Measurements from ENCODE around the gene HOXA10.

The HOXA10 gene

DNA sequence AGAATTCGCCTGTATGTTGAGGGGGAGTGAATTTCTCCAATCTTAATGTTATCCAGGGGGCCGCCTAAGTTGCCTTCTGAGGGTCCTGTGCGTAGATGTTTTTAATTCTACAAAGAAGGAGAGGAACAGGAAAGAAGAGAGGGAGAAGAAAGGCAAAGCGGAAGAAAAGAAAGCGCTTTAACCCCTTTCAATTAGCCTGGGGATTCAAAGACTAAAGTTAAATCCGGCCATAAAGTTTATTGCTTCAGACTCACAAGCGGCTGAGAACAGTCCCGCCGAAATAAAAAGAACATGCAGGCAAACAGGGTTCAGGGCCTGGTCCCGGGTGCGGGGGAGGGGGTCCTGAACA, 35.2 kb downstream of the HOXA10 start:
- Histone ChIP-seq H3K27me3 (replicated peaks; ENCODE audit: insufficient read depth, low read length) (no peaks in the 10 kb centered on the region), H2AFZ (ENCODE audit: low read length) (no peak overlapping the region), H3K9me3 (replicated peaks; ENCODE audit: insufficient read depth, low read length) (no peaks in the 10 kb centered on the region), H3K9ac (ENCODE audit: low read length) (no peak overlapping the region), H3K4me2 (ENCODE audit: low read depth, low read length) (no peak overlapping the region), H3K4me1 (ENCODE audit: low read length) (no peaks in the 10 kb centered on the region), H3K79me2 (ENCODE audit: low read length) (no peaks in the 10 kb centered on the region), H4K20me1 (ENCODE audit: insufficient read depth, low read length) (no peaks in the 10 kb centered on the region), H3K9me2 (replicated peaks; ENCODE audit: insufficient read depth, low read length) (no peaks in the 10 kb centered on the region), H3K4me3 (ENCODE audit: low read length) (no peak overlapping the region), H3F3A (ENCODE audit: insufficient read depth, low read length) (no peaks in the 10 kb centered on the region), H3K36me3 (replicated peaks; ENCODE audit: insufficient read depth, low read length) (no peaks in the 10 kb centered on the region), H3K27ac (ENCODE audit: low read length) (no peak overlapping the region)
- DNase-seq = no peak
- TF ChIP-seq EZH2phosphoT487 (IDR thresholded peaks at IDR 0.05; ENCODE audit: low read length) (no peak), EZH2 (optimal IDR thresholded peaks at IDR 0.05; ENCODE audit: low read depth, low read length) (no peak)
- TF ChIP-seq, protein P1, sequence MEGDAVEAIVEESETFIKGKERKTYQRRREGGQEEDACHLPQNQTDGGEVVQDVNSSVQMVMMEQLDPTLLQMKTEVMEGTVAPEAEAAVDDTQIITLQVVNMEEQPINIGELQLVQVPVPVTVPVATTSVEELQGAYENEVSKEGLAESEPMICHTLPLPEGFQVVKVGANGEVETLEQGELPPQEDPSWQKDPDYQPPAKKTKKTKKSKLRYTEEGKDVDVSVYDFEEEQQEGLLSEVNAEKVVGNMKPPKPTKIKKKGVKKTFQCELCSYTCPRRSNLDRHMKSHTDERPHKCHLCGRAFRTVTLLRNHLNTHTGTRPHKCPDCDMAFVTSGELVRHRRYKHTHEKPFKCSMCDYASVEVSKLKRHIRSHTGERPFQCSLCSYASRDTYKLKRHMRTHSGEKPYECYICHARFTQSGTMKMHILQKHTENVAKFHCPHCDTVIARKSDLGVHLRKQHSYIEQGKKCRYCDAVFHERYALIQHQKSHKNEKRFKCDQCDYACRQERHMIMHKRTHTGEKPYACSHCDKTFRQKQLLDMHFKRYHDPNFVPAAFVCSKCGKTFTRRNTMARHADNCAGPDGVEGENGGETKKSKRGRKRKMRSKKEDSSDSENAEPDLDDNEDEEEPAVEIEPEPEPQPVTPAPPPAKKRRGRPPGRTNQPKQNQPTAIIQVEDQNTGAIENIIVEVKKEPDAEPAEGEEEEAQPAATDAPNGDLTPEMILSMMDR (IDR thresholded peaks at IDR 0.05; ENCODE audit: low read length) = no peak

- H3K4me2 ChIP-seq (ENCODE audit: low read depth, low read length) = no peak overlapping the region
- H3K79me2 ChIP-seq (ENCODE audit: low read length) = no peaks in the 10 kb centered on the region
- no peaks in the 10 kb centered on the region for H3K9me2 ChIP-seq (replicated peaks; ENCODE audit: insufficient read depth, low read length)
Observed at GRCh38 chr7:27138472-27138871, 35.6 kb downstream of the HOXA10 start.

DNA sequence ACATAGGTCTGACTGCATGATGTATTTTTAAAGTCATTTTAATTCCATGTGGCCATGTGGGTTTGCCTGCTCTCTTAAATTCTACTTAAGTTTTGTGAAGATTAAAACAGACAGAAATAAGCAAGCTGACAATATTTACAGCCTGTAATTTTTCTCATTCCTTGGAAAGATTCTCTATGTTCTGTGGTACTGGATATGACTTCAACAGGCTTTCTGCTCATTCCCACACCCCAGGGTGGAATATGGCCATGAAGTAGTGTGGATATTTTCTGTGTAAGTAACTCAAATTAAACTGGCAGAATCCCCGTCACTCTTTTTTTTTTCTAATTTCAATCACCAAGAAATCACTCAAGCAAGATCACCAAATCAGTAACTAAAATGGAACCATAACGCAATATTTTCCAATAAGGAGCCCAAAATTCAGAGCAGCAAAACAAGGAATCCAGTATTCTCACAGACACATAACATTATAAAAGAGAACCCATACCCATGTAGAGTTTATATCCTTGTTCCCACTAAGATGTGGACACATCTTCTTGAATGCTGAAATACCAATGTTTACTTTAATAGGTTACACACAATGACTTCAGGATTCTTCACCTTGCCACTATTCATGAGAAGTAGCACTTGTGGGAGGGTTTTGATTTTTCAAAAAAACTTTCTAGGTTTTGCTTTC, 36.3 kb downstream of the HOXA10 start:
- no peaks in the 10 kb centered on the region for H3K27me3 ChIP-seq (replicated peaks; ENCODE audit: insufficient read depth, low read length)

More at GRCh38 chr7:27138472-27138871, 35.6 kb downstream of the HOXA10 start:
- H3K4me3 ChIP-seq (ENCODE audit: low read length) = no peak overlapping the region
- H3K27me3 ChIP-seq (replicated peaks; ENCODE audit: insufficient read depth, low read length) = no peaks in the 10 kb centered on the region
- TF ChIP-seq, protein P1 (IDR thresholded peaks at IDR 0.05; ENCODE audit: low read length) = no peak
- TF ChIP-seq EZH2phosphoT487 (IDR thresholded peaks at IDR 0.05; ENCODE audit: low read length) = no peak
- TF ChIP-seq EZH2 (optimal IDR thresholded peaks at IDR 0.05; ENCODE audit: low read depth, low read length) = no peak
- H2AFZ ChIP-seq (ENCODE audit: low read length) = no peak overlapping the region
- H3K9me3 ChIP-seq (replicated peaks; ENCODE audit: insufficient read depth, low read length) = no peaks in the 10 kb centered on the region
- no peak overlapping the region for H3K9ac ChIP-seq (ENCODE audit: low read length)
- H3K4me1 ChIP-seq (ENCODE audit: low read length) = no peaks in the 10 kb centered on the region
- no peaks in the 10 kb centered on the region for H4K20me1 ChIP-seq (ENCODE audit: insufficient read depth, low read length)
- no peak overlapping the region for H3K27ac ChIP-seq (ENCODE audit: low read length)
- no peaks in the 10 kb centered on the region for H3K36me3 ChIP-seq (replicated peaks; ENCODE audit: insufficient read depth, low read length)
- DNase-seq = no peak
- H3F3A ChIP-seq (ENCODE audit: insufficient read depth, low read length) = no peaks in the 10 kb centered on the region

More for the DNA sequence above, 36.3 kb downstream of the HOXA10 start:
- Histone ChIP-seq H3K9ac (ENCODE audit: low read length) (no peak overlapping the region), H4K20me1 (ENCODE audit: insufficient read depth, low read length) (no peaks in the 10 kb centered on the region), H3K27ac (ENCODE audit: low read length) (no peak overlapping the region), H3K9me3 (replicated peaks; ENCODE audit: insufficient read depth, low read length) (no peaks in the 10 kb centered on the region), H3K9me2 (replicated peaks; ENCODE audit: insufficient read depth, low read length) (no peaks in the 10 kb centered on the region), H3F3A (ENCODE audit: insufficient read depth, low read length) (no peaks in the 10 kb centered on the region), H3K4me1 (ENCODE audit: low read length) (no peaks in the 10 kb centered on the region), H2AFZ (ENCODE audit: low read length) (no peak overlapping the region), H3K36me3 (replicated peaks; ENCODE audit: insufficient read depth, low read length) (no peaks in the 10 kb centered on the region), H3K4me3 (ENCODE audit: low read length) (no peak overlapping the region), H3K79me2 (ENCODE audit: low read length) (no peaks in the 10 kb centered on the region), H3K4me2 (ENCODE audit: low read depth, low read length) (no peak overlapping the region)
- DNase-seq = no peak
- TF ChIP-seq, protein P1 (IDR thresholded peaks at IDR 0.05; ENCODE audit: low read length) = no peak
- TF ChIP-seq EZH2 (optimal IDR thresholded peaks at IDR 0.05; ENCODE audit: low read depth, low read length) = no peak

Data from MM.1S (cell line).